NCI-H1092 (cell line): ENCODE measurements around the gene PNLIPRP1.

ENCODE experiments used
- DNase-seq: peaks from one replicate; lab custom pipeline; 2025; lab: John Stamatoyannopoulos, UW

Gene PNLIPRP1

DNA sequence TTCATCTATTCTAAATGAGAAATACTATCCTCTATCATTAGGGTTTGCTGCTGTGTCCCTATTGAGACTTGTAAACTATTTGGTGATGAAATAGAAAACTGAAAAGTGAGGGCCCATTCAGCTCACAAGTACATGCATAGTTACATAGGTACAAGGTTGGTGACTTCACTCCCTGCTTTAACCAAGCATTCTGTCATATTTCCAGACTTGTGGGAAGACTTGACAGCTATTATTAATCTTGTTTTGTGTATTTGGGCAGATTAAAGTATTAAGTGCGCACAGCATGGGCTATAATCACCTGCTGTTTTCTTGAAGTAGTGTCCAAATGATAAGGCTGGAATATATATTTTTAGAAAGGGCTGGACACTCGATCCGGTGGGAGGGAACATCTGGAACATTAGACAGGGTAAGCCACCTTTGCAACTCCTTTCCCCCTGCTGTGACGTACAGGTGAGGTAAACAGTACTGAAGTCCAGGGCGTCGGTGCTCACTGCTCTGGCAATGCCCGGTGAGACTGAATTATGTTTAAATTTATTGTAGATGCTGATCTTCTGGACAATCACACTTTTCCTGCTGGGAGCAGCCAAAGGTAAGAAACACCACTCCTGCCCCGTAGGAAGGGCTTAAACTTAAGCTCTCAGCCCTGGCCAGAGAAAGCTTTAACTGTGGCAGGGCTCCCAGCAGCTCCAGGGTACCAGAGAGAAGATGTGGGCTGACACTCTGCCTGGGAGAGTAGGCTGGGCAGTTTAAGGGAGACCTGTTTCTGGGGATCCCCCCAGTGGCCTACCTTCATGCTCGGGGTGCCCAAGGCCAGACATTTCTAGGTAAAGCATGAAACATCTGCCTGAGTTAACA lies at the start of gene PNLIPRP1:
TSS of gene PNLIPRP1 (plus strand) at position 370 of the 855 bp plus-strand sequence. CDS start at position 541, 171 bp downstream.
- DNase-seq: no peak

DNA sequence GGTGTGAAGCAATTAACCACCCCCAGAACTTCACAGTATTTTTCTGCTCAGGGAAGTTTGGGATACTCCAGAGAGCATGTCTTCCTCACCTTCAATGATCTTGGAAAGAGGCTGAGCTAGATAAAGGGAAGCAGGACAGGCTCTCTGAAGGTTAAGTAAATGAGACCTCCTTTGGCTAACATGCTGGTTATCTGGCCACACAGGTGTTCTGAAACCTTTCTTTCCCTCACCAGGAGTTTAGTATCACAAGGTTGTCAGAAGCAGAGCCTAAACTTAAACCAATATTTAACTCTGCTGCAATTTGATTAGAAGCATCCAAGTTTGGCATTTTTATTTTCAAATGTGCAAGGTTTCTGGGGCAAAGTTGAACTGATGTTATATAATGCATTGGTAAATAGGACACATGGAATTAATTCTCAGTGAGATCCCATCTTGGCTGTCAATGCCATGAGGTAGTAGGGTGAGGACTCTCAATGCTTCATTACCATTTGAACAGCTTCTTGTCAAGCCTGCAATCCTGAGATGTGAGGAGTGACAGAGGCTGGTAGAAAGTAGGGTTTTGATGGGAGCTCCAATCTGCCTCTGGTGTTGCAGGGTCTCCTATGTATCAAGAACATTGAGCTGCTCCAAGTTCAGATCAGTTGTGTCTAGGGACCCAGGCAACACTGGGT lies 48.6 kb upstream of the PNLIPRP1 start:
- no peak for DNase-seq

DNA sequence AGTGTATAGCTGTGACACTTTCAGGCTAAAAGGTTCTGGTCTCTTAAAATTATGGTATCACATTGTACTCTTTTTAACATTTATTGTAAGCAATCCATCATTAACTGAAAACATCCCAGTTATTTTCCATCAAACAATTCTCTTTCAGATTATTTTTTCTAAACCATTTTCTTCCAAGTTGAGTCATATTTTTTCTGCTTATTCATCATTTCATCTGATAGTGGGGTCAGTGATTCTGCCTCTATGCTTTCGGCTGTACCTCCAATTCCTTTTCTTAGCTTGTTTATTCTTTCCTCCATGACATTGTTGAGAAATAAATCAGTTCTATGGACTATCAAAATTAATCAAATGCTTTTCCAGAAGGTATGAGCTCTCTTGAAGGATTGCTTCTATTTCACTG lies 45.6 kb upstream of the PNLIPRP1 start:
- DNase-seq: no peak

DNA sequence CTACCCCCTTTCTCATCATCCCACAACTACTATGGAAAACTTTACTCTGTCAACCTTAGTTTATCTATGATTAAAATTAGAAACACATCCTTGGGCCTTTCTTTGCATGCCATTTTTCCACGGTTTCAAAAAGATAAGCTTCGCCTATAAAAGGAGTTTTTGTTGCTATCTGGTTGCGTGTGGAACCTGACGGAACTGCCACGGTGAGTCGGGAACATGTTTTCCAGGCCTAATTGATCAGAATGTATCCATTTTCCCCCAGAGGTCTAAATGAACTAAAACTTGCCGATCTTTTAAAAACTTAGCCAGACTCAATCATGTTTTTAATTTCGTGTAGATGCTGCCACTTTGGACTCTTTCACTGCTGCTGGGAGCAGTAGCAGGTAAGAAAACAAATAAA lies 45.0 kb upstream of the PNLIPRP1 start, which contains the start of gene PNLIP:
TSS of gene PNLIP (plus strand) at position 176 of the 400 bp plus-strand sequence. CDS start at position 338, 162 bp downstream.
- no peak for DNase-seq

DNA sequence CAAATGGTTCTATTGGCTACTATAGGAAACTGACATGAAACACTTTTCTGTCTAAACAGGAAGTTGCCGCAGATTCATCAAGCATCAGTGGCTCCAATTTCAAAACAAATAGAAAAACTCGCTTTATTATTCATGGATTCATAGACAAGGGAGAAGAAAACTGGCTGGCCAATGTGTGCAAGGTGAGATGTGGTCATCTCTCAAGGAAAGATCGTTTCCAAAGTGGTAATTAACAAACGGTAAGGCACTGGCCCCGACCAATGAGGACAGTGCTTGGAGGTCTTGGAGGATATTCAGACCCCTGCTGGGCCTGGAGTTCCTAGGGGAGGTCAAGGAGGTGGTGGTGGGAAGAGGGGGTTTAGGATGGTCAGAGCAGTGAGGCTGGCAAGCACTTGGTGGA lies 42.5 kb upstream of the PNLIPRP1 start:
- no peak for DNase-seq

DNA sequence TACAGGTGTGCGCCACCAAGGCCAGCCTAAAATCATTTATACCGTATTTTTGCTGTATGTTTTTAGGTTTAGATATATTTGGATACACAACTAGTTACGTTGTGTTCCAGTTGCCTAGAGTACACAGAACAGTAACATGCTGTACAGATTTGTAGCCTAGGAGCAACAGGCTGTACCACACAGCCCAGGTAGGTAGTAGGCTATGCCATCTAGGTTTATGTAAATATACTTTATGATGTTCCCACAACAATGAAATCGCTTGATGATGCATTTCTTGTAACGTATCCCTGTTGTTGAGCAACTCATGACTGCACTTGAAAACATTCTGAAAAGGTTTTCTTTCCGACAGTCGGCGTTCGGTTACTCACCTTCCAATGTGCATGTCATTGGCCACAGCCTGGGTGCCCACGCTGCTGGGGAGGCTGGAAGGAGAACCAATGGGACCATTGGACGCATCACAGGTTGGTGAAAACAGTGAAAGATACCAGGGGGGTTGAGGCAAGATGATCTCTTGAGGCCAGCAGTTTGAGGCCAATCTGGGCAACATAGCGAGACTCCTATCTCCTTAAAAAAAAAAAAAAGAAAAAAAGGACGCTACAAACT lies 37.3 kb upstream of the PNLIPRP1 start:
- no peak for DNase-seq

DNA sequence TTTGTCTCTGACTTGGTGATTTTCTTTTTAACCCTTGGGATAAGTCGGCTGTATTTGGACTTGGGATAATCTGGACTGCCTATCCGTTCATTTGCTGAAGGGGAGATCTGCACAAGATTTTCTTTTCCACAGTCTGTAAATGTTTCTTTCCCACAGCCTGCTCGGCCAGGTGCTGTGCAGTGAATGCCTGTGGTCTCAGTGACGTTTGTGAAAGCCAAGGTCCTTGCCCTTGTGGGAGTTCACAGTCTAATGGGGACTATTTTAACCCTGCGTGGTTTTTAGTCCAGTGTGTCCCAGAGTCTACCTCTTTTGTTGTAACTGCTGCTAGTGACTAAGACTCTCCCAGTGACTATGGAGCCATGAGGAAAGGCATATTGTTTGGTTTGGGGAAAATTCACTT lies 36.1 kb upstream of the PNLIPRP1 start:
- DNase-seq: no peak

DNA sequence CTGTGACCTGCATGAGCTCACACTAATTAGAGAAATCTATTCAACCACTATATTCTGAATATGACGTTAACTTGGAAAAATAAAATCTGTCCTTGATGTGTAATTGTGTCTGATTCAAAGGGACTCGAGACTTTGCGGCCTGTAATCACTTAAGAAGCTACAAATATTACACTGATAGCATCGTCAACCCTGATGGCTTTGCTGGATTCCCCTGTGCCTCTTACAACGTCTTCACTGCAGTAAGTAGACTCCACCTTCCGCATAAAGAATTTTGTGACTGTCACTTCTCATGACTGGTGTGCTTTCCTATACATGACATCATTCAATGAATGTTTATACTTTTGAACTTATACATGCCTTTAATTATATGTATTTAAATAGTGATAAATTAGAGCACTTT lies 34.9 kb upstream of the PNLIPRP1 start:
- DNase-seq: no peak

DNA sequence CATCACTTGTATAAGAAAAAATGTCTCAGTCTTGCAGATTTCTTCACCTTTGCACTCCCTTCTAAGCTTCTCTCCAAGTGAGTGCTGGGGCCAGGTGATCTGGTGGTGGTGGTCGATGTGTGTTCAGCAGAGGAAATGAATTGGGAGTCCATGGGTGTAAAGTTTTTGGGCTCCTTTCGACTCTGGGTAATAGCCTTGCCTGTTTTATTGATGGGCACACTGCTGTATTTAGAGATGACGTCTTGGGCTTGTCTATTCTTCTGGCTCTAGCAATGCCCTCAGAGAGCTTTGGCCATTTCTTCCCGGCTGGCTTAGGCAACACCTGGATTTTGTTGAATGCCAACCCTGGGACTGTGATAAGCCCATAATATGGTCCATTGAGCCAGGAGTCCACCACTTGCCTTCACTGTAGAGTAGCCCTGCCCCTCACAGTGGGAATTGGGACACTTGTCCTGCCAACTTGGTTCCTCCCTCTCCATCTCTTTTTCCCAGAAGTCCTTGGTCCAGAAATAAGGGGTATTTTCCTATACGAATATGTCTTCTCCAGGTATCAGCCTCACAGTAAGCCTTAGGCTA lies 33.4 kb upstream of the PNLIPRP1 start:
- no peak for DNase-seq

DNA sequence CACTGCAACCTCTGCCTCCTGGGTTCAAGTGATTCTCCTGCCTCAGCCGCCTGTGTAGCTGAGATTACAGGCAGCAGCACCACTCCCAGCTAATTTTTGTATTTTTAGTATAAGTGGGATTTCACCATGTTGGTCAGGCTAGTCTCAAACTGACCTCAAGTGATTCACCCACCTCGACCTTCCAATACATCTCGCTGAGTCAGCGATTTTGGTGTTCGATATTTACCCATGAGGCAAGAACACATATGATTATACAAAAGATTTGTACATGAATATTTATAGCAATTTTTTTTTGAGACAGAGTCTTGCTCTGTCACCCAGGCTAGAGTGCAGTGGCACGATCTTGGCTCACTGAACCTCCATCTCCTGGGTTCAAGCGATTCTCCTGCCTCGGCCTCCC lies 25.2 kb upstream of the PNLIPRP1 start:
- no peak for DNase-seq

DNA sequence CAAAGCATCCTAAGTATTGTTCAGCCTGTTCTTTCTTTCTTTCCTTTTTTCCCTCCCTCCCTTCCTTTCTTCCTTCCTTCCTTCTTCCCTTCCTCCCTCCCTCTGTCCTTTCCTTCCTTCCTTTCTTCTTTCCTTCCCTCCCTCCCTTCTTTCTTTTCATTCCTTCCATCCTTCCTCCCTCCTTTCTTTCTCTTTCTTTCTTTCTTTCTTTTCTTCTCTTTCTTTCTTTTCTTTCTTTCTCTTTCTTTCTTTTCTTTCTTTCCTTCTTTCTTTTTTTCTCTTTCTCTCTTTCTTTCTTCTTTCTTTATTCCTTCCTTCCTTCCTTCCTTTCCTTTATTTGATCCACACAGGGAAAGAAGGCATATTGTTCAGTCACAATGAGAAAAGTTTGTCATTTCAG lies 23.8 kb upstream of the PNLIPRP1 start:
- DNase-seq: no peak

DNA sequence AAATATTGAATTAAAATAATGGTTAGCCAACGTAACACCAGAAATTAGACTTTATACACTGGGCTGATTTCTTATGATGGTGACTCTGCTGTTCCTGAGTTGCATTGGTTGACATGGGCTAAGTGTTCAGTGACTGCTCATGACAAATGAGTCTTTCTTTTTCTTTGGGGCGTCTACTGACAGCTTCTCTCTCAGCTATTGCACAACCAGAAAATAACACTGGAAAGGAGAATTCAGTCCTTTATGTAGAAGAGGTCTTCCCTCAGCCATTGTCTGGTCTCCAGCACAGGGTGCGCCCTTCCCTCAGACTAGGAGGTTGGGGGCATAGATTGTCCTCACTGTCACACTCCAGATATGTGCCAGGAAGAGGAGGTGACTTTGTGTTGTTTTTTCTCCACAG lies 23.4 kb upstream of the PNLIPRP1 start:
- DNase-seq: no peak

DNA sequence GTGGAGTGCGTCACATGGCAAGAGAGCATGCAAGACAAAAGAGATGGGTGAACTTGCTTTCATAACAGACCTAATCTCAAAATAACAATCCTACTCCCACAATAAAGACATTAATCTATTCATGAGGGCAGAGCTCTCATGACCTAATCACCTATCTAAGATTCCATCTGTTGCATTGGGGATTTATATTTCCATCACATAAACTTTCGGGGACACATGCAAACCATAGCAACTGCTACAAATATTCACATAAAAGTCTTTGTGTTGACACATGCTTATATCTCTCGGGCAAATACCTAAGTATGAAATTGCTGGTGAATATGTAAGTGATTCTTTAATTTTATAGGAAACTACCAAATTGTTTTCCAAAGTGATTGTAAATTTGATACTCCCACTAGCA lies 16.0 kb upstream of the PNLIPRP1 start:
- no peak for DNase-seq

DNA sequence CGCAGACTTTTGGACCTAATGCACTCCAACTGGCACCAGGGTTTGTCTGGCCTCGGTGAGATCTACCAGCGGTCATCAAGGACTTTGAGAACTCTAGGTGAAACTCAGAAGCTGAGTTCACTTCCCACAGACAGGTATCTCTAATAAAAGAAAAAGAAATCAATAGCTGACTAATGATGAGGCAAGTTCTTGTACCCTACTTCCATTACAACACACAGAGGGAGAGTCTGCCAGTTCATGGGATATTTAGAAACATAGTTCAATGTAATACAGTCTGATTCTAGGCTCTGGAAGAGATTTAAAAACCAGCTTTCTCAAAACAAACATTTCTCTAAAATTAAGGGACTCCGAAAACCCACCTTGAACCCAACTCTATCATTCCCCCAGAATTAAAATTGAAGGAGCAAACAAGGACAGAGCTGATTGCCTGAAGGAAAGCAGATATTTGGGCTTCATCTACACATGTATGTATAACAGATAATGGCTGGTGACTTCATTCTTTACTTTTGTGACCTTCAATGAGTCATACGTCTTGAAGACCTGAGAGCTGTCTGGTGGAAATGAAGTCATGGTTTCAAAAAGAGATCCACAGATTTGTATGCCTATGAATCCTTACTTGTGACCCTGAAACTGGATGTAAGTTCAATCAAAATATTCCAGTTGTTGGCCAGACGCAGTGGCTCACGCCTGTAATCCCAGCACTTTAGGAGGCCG lies 2.7 kb upstream of the PNLIPRP1 start:
- no peak for DNase-seq

DNA sequence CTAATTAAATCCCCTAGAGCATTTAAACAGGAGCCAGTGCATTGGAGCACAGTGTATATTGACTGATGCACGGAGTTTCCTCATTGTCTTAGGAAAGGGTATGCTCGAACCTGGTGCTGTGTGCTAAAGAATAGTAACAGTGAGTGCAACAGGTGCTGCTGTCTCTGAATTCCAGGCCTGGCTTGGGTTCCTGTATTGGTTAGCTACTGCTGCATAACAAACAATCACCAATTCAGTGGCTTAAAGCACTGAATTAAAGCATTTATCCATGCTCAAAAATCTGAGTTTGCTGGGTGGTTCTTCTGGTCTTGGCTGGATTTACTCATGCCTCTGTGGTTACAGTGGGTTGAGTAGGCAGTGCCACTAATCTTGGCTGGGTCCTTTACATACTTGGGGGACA lies 1.8 kb upstream of the PNLIPRP1 start:
- no peak for DNase-seq

DNA sequence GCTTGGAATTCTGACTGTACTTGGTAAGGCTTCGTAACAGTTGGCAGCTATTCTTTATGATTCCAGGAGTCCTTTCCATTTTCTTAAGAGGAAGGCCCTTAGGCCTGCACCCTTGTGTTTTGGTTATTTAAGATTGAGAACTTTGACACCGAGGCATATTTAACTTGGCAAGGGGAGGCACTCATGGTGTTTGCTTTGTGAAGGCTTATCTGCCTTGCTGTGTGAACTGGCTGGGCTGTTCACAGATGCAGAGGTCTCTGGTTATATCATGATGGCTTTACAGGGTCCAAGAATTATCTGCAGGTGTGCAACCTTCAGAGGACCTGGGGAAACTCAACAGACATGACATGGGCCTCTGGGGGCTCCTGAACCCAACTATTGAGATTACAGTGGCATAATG lies 833 bp upstream of the PNLIPRP1 start:
- no peak for DNase-seq

DNA sequence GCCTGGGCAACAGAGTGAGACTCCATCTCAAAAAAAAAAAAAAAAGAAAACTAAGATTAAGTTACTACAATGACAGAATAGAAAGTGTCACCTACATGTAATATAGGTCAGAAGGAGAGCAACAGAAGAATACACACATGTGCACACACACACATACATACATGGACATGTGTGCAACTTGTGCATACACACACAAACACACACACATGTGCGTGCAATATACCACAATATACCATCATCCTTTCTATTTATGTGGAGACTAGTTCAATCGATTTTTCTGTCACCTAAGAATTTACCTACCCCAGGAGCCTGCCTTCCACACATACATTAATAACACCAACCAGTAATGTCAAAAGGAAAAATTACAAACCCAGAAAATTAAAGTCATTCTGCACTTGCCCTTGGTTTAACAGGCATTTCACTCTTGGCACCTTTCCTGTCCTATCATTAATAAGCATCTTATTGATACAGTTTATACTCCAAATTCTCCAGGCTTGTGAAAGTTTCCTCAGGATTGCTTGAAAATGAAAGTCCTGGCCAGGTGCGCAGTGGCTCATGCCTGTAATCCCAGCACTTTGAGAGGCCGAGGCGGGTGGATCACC lies 2.5 kb downstream of the PNLIPRP1 start:
- DNase-seq: no peak

DNA sequence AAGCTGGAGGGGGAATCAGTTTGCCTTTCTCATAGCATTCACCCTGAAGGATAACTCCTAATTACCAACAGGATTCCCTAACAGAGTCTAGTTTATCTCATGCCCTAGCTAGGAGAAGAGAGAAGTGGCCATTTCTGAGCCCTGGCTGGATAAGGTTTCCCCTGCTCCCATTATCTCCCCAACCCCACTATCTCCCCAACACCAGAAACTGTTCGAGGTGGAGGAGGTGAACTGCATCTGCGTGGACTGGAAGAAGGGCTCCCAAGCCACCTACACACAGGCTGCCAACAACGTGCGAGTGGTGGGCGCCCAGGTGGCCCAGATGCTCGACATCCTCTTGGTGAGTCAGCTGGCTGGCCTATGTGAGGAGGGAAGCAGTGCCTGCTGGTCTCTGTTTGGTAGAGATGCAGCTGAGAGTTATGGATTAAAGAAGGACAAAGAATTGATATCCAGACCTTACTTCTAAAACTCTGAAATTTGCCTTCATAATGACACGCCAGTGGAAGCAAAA lies 3.8 kb downstream of the PNLIPRP1 start:
- DNase-seq: no peak

DNA sequence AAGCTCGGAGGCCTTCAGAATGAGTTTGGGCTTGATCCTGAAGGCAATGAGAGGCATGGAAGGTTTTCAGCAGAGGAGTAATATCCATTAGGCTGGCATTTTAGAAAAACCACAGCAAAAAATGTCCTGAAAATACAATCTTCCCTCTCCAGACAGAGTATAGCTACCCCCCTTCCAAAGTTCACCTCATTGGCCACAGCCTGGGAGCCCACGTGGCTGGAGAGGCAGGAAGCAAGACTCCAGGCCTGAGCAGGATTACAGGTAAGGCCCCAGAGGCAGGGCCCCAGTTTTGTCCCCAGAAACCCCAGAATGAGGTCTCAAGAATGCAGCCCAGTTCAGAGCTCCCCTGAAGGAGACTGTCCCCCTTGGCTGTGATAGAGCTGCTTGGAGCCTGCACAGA lies 5.3 kb downstream of the PNLIPRP1 start:
- no peak for DNase-seq

DNA sequence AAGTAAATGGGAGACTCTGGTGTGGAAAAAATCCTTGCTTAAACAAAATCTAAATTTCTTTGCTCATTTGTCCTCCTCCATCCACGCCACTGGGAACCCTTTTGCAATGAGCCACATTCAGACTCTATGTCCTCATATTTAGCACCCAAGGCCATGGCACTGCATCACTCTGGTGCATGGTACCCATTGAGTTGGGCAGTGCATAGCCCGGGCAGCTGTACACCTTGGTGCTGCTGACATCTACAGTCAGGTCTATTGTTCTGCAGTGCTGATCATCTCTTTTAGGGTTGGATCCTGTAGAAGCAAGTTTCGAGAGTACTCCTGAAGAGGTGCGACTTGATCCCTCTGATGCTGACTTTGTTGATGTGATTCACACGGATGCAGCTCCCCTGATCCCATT lies 6.8 kb downstream of the PNLIPRP1 start:
- no peak for DNase-seq

DNA sequence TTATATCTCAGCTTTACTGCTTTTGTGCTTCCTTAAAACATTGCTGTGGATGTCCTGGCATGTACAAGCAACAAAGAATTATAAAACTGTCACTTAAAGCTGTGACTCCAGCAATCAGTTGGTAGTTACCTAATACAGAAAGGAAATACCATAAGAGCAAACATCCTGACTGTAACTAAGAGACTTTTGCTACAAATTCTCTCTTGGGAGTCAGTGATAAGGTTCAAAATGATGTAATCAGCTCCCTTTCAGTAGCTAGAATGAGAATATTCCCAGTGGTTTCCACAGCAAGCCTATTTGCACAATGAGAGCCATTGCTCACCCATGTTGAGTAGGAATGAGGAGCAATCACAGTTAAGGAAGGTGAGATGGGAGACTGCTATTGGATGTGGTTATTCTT lies 7.6 kb downstream of the PNLIPRP1 start:
- no peak for DNase-seq
